ENCODE results near the gene GPAT3. TPM values are rescaled to one million over a fixed set of nuclear protein-coding genes. Genes with fewer than 3 reads are reported as not detected.

The GPAT3 gene
- polyA plus RNA-seq, 6 donors from 2014 or later, result 0.53 TPM; not detected in 5

- no peak for ATAC-seq (ENCODE audit: low read depth in 2 of 2)
- Mint-ChIP-seq H3K36me3 (no peaks in the 10 kb centered on the region), H3K9me3 (no peaks in the 10 kb centered on the region), H3K27ac (no peak overlapping the region), H3K4me1 (no peaks in the 10 kb centered on the region), H3K4me3 (no peak overlapping the region), H3K27me3 (peaks cover 0 to 8% (median 6%) of the 10 kb centered on the region in 3 donors)
- no peak for DNase-seq
These were observed 53.4 kb downstream of the GPAT3 start for GRCh38 chr4:83589279-83589678.

GRCh38 chr4:83591056-83591455, 55.1 kb downstream of the GPAT3 start:
- Mint-ChIP-seq H3K27me3 (peaks cover 0 to 11% (median 6%) of the 10 kb centered on the region in 3 donors), H3K36me3 (no peaks in the 10 kb centered on the region), H3K9me3 (no peaks in the 10 kb centered on the region), H3K4me3 (no peak overlapping the region), H3K27ac (no peak overlapping the region), H3K4me1 (no peaks in the 10 kb centered on the region)
- no peak for ATAC-seq (ENCODE audit: low read depth in 2 of 2)
- no peak for DNase-seq

DNA sequence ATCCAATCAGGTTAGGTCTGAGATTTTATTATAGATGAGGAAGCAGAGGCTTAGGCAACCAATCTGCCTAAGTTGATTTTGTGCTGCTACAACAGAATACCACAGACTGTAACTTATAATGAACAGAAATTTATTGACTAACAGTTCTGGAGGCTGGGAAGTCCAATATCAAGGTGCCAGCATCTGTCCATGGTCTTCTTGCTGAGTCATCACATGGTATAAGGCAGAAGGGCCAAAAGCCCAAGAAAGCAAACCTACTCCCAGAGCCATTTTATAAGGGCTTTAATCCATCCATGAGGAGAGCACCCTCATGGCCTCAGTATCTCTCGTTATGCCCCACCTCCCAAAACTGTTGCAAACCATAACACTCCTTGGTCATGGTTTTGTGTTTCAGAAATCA, 55.8 kb downstream of the GPAT3 start:
- Mint-ChIP-seq H3K9me3 (no peaks in the 10 kb centered on the region), H3K27me3 (peaks cover 0 to 14% (median 6%) of the 10 kb centered on the region in 3 donors), H3K36me3 (no peaks in the 10 kb centered on the region), H3K4me3 (no peak overlapping the region), H3K27ac (no peak overlapping the region), H3K4me1 (no peaks in the 10 kb centered on the region)
- no peak for ATAC-seq (ENCODE audit: low read depth in 2 of 2)
- no peak for DNase-seq

GRCh38 chr4:83599183-83599582, 63.3 kb downstream of the GPAT3 start:
- Mint-ChIP-seq H3K4me1 (no peaks in the 10 kb centered on the region), H3K9me3 (peaks cover 0 to 6% (median 3%) of the 10 kb centered on the region in 7 donors), H3K36me3 (no peaks in the 10 kb centered on the region), H3K27ac (peak overlapping the region in 1 of 6 donors; percentile 15), H3K4me3 (no peak overlapping the region), H3K27me3 (peaks cover 0 to 8% (median 0%) of the 10 kb centered on the region in 3 donors)
- DNase-seq (no peak), ATAC-seq (ENCODE audit: low read depth in 2 of 2) (peak; percentile 73 to 86)

DNA sequence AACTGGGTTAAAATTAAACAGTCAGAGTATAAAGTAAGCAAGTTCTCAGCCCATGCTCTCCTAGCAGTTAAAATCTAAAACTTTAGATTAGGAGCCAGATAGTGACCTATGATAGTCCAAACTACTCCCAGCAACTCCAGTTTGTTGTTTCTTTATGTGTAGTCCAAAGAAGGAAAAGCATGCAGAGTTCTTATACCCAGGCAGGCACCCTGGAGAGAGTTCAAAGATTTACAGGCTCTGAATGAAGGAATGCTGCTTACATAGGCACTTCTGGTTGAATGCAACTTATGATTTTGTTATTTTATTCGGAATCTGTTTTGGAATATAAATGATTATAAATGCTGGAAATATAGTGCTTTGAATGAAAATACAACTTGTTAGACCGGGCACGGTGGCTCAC, 67.2 kb downstream of the GPAT3 start:
- Mint-ChIP-seq H3K36me3 (no peaks in the 10 kb centered on the region), H3K4me3 (no peak overlapping the region), H3K4me1 (no peaks in the 10 kb centered on the region), H3K27ac (no peak overlapping the region), H3K9me3 (peaks cover 0 to 7% (median 3%) of the 10 kb centered on the region in 7 donors), H3K27me3 (peaks cover 0 to 4% (median 0%) of the 10 kb centered on the region in 3 donors)
- DNase-seq (no peak), ATAC-seq (ENCODE audit: low read depth in 2 of 2) (no peak)

- H3K27ac Mint-ChIP-seq, result peak overlapping the region in 1 of 6 donors; percentile 10
- ATAC-seq (ENCODE audit: low read depth in 2 of 2) (no peak), DNase-seq (no peak)
- H3K4me3 Mint-ChIP-seq, result no peak overlapping the region
- H3K27me3 Mint-ChIP-seq, result peaks cover 0 to 4% (median 0%) of the 10 kb centered on the region in 3 donors
- no peaks in the 10 kb centered on the region for H3K36me3 Mint-ChIP-seq
- H3K4me1 Mint-ChIP-seq, result no peaks in the 10 kb centered on the region
- peaks cover 0 to 6% (median 2%) of the 10 kb centered on the region in 7 donors for H3K9me3 Mint-ChIP-seq
These were observed 68.4 kb downstream of the GPAT3 start for GRCh38 chr4:83604321-83604720.

DNA sequence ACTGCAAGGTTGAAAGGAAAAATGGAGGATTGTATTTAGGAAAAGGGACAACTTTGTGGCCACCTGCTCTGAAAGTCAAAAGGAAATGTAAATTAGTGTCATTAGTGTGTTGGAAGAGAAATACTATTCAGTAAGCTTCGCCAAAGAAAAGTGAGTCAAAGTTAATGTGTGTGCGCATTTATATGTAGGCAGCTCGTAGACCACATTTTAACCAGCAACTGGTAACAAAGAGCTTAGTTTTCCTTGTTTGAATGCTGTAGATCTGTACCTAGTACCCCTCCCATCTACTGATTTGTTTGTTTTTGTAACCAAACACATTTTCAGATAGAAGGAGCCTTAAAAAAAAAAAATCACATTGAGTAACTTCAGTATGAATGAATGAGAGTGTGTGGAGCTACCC, 69.3 kb downstream of the GPAT3 start:
- H3K9me3 Mint-ChIP-seq, result peaks cover 0 to 3% (median 0%) of the 10 kb centered on the region in 7 donors
- H3K27ac Mint-ChIP-seq, result no peak overlapping the region
- no peaks in the 10 kb centered on the region for H3K36me3 Mint-ChIP-seq
- no peak overlapping the region for H3K4me3 Mint-ChIP-seq
- ATAC-seq (ENCODE audit: low read depth in 2 of 2) (no peak), DNase-seq (no peak)
- H3K4me1 Mint-ChIP-seq, result no peaks in the 10 kb centered on the region
- H3K27me3 Mint-ChIP-seq, result peaks cover 0 to 7% (median 0%) of the 10 kb centered on the region in 3 donors

DNA sequence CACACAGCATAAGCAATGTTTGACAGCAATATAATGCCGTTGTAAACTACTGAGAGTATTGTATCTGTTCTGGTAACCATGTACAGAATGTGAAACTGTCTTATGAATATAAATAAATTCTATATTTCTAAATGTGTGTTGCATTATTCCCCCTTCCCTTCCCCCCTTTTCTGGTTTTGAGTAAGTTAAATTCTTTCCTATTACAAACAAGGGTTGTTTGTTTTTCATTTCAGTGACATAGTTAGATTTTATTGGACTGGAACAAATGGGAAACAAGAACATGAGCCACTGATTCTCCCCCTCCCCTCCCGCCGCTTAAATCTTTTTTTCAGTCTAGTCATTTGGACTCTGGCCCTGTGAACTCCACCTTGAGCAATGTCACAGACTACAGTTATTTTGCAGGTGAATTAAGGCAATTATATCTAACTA, 69.8 kb downstream of the GPAT3 start:
- H3K9me3 Mint-ChIP-seq, result peaks cover 0 to 7% (median 0%) of the 10 kb centered on the region in 7 donors
- no peaks in the 10 kb centered on the region for H3K4me1 Mint-ChIP-seq
- H3K27ac Mint-ChIP-seq, result no peak overlapping the region
- DNase-seq (no peak), ATAC-seq (ENCODE audit: low read depth in 2 of 2) (no peak)
- no peak overlapping the region for H3K4me3 Mint-ChIP-seq
- H3K36me3 Mint-ChIP-seq, result no peaks in the 10 kb centered on the region
- peaks cover 0 to 12% (median 0%) of the 10 kb centered on the region in 3 donors for H3K27me3 Mint-ChIP-seq

GRCh38 chr4:83606460-83606859, 70.6 kb downstream of the GPAT3 start:
- H3K27me3 Mint-ChIP-seq, result peaks cover 0 to 18% (median 0%) of the 10 kb centered on the region in 3 donors
- H3K36me3 Mint-ChIP-seq, result peaks cover 0 to 4% of the 10 kb centered on the region in 2 donors
- DNase-seq, result no peak
- H3K4me3 Mint-ChIP-seq, result no peak overlapping the region
- H3K27ac Mint-ChIP-seq, result no peak overlapping the region
- H3K4me1 Mint-ChIP-seq, result no peaks in the 10 kb centered on the region
- peaks cover 0 to 14% (median 6%) of the 10 kb centered on the region in 7 donors for H3K9me3 Mint-ChIP-seq
- ATAC-seq (ENCODE audit: low read depth in 2 of 2), result no peak

DNA sequence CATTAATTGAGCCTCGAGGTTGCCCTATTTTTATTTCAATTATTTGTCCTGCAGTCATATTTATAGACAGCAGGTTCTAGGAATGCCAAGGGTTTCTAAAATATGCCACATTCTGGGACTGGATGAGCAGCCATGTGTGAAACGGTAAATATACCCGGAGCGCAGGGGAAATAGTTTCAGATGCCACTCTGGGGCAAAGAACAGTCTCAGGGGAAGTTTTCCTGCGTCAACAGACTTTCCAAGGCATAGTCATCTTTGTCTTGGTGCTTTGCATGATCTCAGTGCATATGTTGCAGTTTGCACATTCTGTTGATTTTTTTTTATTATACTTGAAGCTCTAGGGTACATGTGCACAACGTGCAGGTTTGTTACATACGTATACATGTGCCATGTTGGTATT, 71.0 kb downstream of the GPAT3 start:
- Mint-ChIP-seq H3K4me1 (no peaks in the 10 kb centered on the region), H3K9me3 (peaks cover 0 to 15% (median 11%) of the 10 kb centered on the region in 7 donors), H3K4me3 (no peak overlapping the region), H3K27me3 (peaks cover 0 to 18% (median 0%) of the 10 kb centered on the region in 3 donors), H3K27ac (no peak overlapping the region), H3K36me3 (peaks cover 0 to 5% of the 10 kb centered on the region in 2 donors)
- no peak for DNase-seq
- no peak for ATAC-seq (ENCODE audit: low read depth in 2 of 2)

GRCh38 chr4:83609365-83609764, 73.5 kb downstream of the GPAT3 start:
- DNase-seq (no peak), ATAC-seq (ENCODE audit: low read depth in 2 of 2) (no peak)
- H3K4me1 Mint-ChIP-seq, result no peaks in the 10 kb centered on the region
- H3K9me3 Mint-ChIP-seq, result peaks cover 10 to 39% (median 33%) of the 10 kb centered on the region in 7 donors
- no peak overlapping the region for H3K4me3 Mint-ChIP-seq
- H3K27ac Mint-ChIP-seq, result no peak overlapping the region
- H3K36me3 Mint-ChIP-seq, result peaks cover 17 to 24% of the 10 kb centered on the region in 2 donors
- H3K27me3 Mint-ChIP-seq, result peaks cover 9 to 36% (median 15%) of the 10 kb centered on the region in 3 donors

- Mint-ChIP-seq H3K27ac (no peak overlapping the region), H3K36me3 (peaks cover 20 to 28% of the 10 kb centered on the region in 2 donors), H3K4me1 (no peaks in the 10 kb centered on the region), H3K27me3 (peaks cover 9 to 38% (median 18%) of the 10 kb centered on the region in 3 donors), H3K4me3 (no peak overlapping the region), H3K9me3 (peaks cover 11 to 46% (median 40%) of the 10 kb centered on the region in 7 donors)
- DNase-seq (no peak), ATAC-seq (ENCODE audit: low read depth in 2 of 2) (no peak)
These were observed 74.8 kb downstream of the GPAT3 start for GRCh38 chr4:83610729-83611128.

DNA sequence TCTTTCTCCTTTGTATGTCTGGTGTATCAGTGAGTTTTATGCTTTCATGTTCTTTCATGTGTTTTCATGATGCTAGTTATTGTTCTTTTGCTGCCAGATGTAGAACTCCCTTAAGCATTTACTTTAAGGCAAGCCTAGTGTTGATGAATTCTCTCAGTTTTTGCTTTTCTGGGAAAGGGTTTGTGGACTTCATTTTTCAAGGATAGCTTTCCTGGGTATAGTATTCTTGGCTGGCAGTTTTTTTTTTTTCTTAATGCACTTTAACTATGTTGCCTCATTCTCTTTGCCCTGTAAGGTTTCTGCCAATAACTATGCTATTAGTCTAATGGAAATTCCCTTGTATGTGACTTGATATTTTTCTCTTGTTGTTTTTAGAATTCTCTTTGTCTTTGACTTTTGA, 77.1 kb downstream of the GPAT3 start:
- Mint-ChIP-seq H3K36me3 (peaks cover 20 to 28% of the 10 kb centered on the region in 2 donors), H3K9me3 (peaks cover 11 to 47% (median 43%) of the 10 kb centered on the region in 7 donors), H3K27me3 (peaks cover 18 to 38% (median 26%) of the 10 kb centered on the region in 3 donors), H3K4me3 (no peak overlapping the region), H3K27ac (peak overlapping the region in 1 of 6 donors; percentile 51), H3K4me1 (no peaks in the 10 kb centered on the region)
- DNase-seq, result no peak
- no peak for ATAC-seq (ENCODE audit: low read depth in 2 of 2)

DNA sequence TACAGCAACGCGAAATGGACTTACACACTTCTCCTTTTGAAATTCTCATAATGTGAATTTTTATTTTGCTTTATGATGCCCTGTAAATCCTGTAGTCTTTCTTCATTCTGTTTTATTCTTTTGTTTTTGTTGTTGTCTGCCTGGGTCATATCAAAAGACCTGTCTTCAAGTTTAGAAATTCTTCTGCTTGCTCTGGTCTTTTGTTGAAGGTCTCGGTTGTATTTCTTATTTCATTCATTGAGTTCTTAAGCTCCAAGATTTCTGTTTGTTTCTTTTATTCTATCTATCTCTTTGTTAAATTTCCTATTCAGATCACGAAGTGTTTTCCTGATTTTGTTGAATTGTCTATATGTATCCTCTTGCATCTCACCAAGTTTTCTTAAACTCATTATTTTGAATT, 78.1 kb downstream of the GPAT3 start:
- Mint-ChIP-seq H3K4me3 (no peak overlapping the region), H3K9me3 (peaks cover 11 to 47% (median 43%) of the 10 kb centered on the region in 7 donors), H3K27ac (no peak overlapping the region), H3K36me3 (peaks cover 20 to 28% of the 10 kb centered on the region in 2 donors), H3K27me3 (peaks cover 23 to 39% (median 28%) of the 10 kb centered on the region in 3 donors), H3K4me1 (peaks cover 0 to under 1% (median 0%) of the 10 kb centered on the region in 3 donors)
- ATAC-seq (ENCODE audit: low read depth in 2 of 2) (no peak), DNase-seq (no peak)
